RPMI8226 (cell line): ENCODE results near the gene MYLK4.

Experiments
- DNase-seq: peaks from one replicate; pipeline ENCODE4 v3.0.0-alpha.2; 2015

The MYLK4 gene

DNA sequence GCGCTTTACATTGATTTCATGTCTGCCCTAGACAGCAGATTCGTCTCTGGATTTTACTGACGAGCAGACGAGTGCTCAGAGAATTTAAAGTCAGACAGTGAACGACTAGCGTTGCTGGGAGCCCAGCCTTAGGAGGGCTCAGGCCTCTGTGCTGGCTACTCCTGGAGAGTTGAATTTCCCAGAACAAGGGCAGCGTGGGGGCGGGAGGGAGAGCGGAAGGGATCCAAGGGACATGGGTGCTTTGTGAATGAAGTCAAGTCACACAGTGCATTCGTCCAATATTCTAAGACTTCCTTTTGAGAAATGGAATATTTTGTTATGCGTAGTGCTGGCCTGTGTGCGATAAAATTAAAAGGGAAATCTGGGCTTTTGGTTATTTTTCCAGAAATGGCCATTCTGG is 126.5 kb downstream of the MYLK4 start:
- DNase-seq = no peak

DNA sequence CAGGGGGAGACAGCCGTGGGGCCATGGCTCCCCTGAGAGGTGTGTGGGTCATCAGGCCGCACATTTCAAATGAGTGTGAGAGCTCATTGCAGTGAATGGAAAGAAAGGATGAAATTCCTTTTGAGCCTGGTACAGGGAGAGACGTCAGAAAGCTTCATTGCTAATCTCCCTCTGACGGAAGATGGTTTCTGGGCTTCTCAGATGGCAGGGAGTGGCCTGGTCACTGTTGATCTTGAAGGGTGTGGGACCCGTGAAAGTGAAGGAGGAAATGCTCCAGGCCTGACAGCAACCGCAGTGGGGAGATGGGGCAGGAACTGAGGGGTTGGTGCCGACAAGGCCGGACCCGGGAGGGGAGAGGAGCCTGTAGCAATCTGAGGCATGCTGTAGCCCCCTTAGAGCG is 127.4 kb downstream of the MYLK4 start:
- no peak for DNase-seq

DNA sequence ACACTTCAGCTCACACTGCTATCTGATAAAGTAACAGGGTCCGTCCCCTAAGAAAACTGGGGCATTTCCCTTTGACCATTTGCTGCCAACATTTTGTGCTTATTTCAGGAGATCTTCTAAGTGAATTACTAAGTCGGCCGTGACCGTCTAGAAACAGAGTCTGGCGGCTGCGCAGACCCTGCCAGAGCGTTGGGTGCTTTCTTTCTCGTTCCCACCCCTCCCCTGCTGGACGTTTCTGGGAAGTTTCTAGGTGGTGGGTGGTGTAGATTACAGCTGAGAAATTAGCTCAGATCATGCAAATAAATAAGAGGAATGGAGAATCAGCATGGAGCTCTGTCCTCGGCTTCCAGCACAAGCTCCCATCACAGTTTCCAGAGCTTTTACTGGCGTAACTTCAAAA is 128.1 kb downstream of the MYLK4 start:
- DNase-seq = no peak

DNA sequence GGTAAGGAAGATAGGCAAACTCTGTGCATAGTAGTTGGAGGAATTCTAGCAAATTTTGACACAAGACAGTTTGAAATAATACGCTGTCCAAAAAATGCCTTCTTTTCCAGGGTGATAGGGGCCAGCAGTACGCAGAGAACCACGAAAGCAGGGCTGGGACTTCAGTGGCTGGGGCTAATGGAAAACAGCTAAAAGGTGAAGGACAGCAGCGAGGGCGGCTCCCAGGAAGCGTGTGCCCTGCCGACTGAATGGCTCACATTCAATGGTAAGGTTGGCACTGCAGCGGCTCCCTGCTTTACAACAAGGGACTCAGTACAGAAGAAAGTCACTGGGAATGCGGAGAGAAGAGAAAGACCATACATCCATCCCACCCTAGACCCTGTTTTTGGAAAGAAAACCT is 131.1 kb downstream of the MYLK4 start:
- DNase-seq = no peak

DNA sequence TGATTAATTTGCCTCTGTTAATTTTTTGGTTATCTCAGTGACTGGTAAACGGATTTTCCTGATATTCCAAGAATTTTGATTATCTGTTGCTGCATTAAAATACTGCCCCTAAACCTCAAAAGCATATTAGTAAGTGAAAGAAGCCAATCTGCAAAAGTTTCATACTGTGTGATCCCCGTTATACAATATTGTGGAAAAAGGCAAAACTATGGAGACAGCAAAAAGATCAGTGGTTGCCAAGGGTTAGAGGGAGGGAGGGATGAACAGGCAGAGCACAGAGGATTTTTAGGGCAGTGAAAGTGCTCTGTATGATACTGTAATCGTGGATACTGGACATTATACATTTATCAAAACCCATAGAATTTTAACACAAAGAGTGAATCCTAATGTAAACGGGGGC is 133.0 kb downstream of the MYLK4 start:
- DNase-seq = no peak

DNA sequence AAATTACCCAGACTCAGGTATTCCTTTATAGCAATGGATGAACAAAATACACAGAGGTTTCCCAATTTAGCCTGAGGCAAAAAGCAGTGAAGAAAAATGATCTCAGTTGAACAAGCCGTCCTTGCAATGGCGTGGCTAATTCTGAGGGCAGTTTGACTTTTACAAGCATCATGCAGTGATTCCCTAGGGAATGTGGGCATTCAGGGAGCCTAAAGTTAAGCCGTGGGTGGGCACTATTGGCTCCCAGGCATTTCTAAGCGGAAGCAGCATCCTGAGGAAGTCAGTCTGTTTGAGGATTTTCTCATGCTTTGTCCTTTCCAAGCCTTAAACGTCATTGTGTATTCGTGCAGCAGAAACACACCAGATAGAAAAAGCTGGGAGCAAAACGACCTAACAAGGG is 133.9 kb downstream of the MYLK4 start:
- DNase-seq = no peak

DNA sequence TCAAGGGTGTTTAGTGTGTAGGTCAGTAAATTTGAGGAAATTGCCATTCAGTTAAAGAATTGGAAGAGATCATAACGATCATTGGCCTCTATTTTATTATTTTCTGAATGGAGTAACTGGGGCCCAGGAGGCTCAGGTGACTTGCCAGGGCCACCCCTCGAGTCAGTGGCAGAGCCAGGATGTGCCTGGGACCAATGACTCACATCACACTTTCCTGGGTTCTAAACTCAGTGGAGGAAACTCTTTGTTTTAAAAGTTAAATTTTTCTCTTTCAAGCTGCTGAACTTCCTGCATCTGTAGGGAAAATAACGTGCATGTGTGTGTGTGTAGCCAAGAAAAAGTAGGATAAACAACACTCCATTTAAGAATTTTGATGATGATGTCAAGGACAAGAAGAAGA is 135.5 kb downstream of the MYLK4 start:
- DNase-seq = no peak

DNA sequence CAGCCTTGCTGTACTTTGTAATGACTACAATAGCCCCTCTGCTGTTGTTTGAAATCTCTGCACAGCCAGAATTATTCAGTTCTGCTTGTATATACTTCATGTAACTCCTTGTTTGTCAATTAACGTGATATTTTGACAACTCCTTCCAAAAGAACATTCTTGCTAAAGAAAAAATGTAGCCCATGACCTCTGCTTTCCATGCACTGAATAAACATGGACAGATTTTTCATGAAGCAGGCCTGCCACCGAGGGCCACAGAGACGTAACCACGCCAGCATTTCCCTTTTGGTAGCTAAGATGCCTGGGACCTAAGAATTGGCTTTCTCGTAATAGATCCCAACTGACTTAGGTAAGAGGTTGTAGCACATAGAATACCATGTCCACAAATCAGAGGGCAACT is 135.9 kb downstream of the MYLK4 start:
- DNase-seq = no peak

DNA sequence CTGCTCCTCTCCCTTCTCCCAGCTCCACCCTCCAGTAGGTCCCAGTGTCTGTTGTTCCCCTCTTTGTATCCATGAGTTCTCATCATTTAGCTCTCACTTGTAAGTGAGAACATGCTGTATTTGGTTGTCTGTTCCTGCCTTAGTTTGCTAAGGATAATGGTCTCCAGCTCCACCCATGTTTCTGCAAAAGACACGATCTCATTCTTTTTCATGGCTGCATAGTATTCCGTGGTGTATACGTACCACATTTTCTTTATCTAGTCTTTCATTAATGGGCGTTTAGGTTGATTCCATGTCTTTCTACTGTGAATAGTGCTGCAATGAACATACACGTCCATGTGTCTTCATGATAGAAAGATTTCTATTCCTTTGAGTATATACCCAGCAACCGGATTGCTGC is 136.6 kb downstream of the MYLK4 start:
- DNase-seq = no peak
